ENCODE data around the gene DNAL4.
"Not testable (repeated sequence)": the region's sequence is repeated elsewhere in the genome, so short reads cannot be mapped to it uniquely, and the experiment has no call there.

DNAL4 gene

GRCh38 chr22:38826801-38827200 lies 32.9 kb upstream of the DNAL4 start:
- no peak for DNase-seq (ENCODE audit: low spot score)

- no peak for DNase-seq (ENCODE audit: low spot score)
These were observed 32.4 kb upstream of the DNAL4 start for GRCh38 chr22:38826386-38826785.

GRCh38 chr22:38824585-38824984 lies 30.6 kb upstream of the DNAL4 start:
- peak; percentile 38 for DNase-seq (ENCODE audit: low spot score)

GRCh38 chr22:38823637-38824036 lies 29.7 kb upstream of the DNAL4 start:
- DNase-seq (ENCODE audit: low spot score) = no peak

GRCh38 chr22:38823076-38823475 lies 29.1 kb upstream of the DNAL4 start:
- no peak for DNase-seq (ENCODE audit: low spot score)

- DNase-seq (ENCODE audit: low spot score) = no peak
These were observed 26.1 kb upstream of the DNAL4 start for GRCh38 chr22:38820020-38820419.

GRCh38 chr22:38819387-38819940 lies 25.5 kb upstream of the DNAL4 start:
- DNase-seq (ENCODE audit: low spot score) = no peak

- DNase-seq (ENCODE audit: low spot score) = no peak
These were observed 23.3 kb upstream of the DNAL4 start for GRCh38 chr22:38817196-38817595.

- no peak for DNase-seq (ENCODE audit: low spot score)
These were observed 21.9 kb upstream of the DNAL4 start for GRCh38 chr22:38815842-38816241.

- DNase-seq (ENCODE audit: low spot score) = no peak
These were observed 17.3 kb upstream of the DNAL4 start for GRCh38 chr22:38811241-38811640.

- DNase-seq (ENCODE audit: low spot score) = not testable (repeated sequence)
These were observed 11.2 kb upstream of the DNAL4 start for GRCh38 chr22:38805041-38805593.

GRCh38 chr22:38802671-38803121 lies 8.8 kb upstream of the DNAL4 start:
- no peak for DNase-seq (ENCODE audit: low spot score)

GRCh38 chr22:38799265-38800002 lies 5.5 kb upstream of the DNAL4 start:
- no peak for DNase-seq (ENCODE audit: low spot score)

- DNase-seq (ENCODE audit: low spot score) = no peak
These were observed 4.6 kb upstream of the DNAL4 start for GRCh38 chr22:38798496-38798895.

- no peak for DNase-seq (ENCODE audit: low spot score)
These were observed 2.5 kb upstream of the DNAL4 start for GRCh38 chr22:38796262-38796957.

GRCh38 chr22:38795569-38795968 lies 1.6 kb upstream of the DNAL4 start:
- no peak for DNase-seq (ENCODE audit: low spot score)

- DNase-seq (ENCODE audit: low spot score) = no peak
These were observed 626 bp downstream of the DNAL4 start for GRCh38 chr22:38793317-38793716.

- peak; percentile 32 for DNase-seq (ENCODE audit: low spot score)
These were observed 1.1 kb downstream of the DNAL4 start for GRCh38 chr22:38792833-38793232.

GRCh38 chr22:38789606-38790005 lies 4.3 kb downstream of the DNAL4 start:
- DNase-seq (ENCODE audit: low spot score) = no peak

- DNase-seq (ENCODE audit: low spot score) = no peak
These were observed 5.1 kb downstream of the DNAL4 start for GRCh38 chr22:38788846-38789245.

GRCh38 chr22:38788021-38788816 lies 5.7 kb downstream of the DNAL4 start:
- DNase-seq (ENCODE audit: low spot score) = no peak

- no peak for DNase-seq (ENCODE audit: low spot score)
These were observed 7.3 kb downstream of the DNAL4 start for GRCh38 chr22:38786631-38787030.
